Adrenal gland (tissue), 5 donors: Measurements from ENCODE around the gene IL11.

Source experiments
- CTCF ChIP-seq, 6 experiments: fragments of 450-650 bp in 4 of 6; fragments of 200-600 bp in 2 of 6; sonication (generic) in 1 of 6; IDR thresholded peaks; 1 replicate in 5 of 6; 2 replicates in 1 of 6; pipeline versions ENCODE4 v1.5.1 to v1.8.0; 2016 to 2021; ENCODE audit warnings: antibody characterized with exemption in 6 of 6, mild to moderate bottlenecking in 2 of 6, moderate library complexity in 1 of 6
- POLR2A ChIP-seq, 2 donors: fragments of 450-650 bp; IDR thresholded peaks; one replicate each; pipeline ENCODE4 v1.6.1; 2017; ENCODE audit warnings: antibody characterized with exemption in 2 of 2, mild to moderate bottlenecking in 2 of 2, moderate library complexity in 1 of 2
- donor health status: DM: no; HTN: no; CAD: no.

DNA sequence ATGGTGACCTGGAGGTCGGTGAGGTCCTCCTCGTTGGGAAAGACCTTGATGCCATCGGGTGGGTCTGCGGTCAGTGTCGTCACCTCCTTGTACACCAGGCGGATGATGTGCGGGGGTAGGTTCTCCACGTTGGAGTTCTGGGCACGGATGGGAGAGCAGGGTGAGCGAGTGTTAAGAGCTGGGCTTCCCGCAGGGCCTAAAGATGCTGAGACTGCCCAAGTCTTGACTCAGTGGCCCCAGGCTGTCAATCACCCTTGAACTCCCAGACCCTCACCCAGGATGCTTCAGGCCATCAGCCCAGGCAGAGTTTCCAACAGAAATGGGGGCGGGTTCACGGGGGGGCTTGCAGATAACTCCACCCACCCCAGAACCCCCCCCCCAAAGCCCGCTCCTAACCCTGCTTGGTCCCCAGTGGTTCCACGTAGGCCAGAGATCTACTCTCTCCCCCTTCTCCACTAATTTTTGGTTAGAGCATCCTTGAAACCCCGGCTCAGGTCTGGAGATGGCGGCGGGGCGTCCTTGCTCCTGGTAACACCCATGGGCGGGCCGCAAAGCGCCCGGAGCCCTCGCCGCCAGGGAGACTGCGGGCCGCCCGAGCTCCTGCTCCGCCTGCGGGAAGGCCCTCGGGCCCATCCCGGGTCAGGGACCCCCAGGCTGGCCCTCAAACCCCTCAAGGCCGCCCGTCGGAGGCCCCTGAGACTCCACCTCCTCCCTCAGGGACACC is 36.7 kb upstream of the IL11 start:
- no peak for TF ChIP-seq CTCF (IDR thresholded peaks at IDR 0.05)
- TF ChIP-seq POLR2A (IDR thresholded peaks at IDR 0.05): no peak
